H1 (cell line): ENCODE measurements around the gene SKP1.

Experiments
- ASH2L ChIP-seq: fragments of 200-600, 300-600 bp; sonication (generic); IDR thresholded peaks from one replicate; pipeline ENCODE4 v1.7.1; 2017; ENCODE audit warnings: low read length
- EP300 ChIP-seq, 2 experiments: IDR thresholded peaks; 1 replicate in 1 of 2; 2 replicates in 1 of 2; pipeline ENCODE4 v1.6.1; 2011 to 2012; ENCODE audit warnings: low read depth in 2 of 2, low read length in 2 of 2, mild to moderate bottlenecking in 2 of 2, borderline replicate concordance in 1 of 2, inconsistent platforms in 1 of 2, moderate library complexity in 1 of 2
- EZH2 ChIP-seq: fragments of 200-600 bp; sonication (generic); IDR thresholded peaks from 2 replicates; pipeline ENCODE4 v1.7.1; 2012; ENCODE audit warnings: low read depth, mild to moderate bottlenecking, moderate library complexity, low read length, inconsistent platforms; ENCODE audit not compliant: severe bottlenecking
- JUN ChIP-seq: IDR thresholded peaks from 2 replicates; pipeline ENCODE4 v1.6.1; 2011; ENCODE audit warnings: low read depth, mild to moderate bottlenecking, improper control_type of control experiment, low read length
- POLR2AphosphoS5 ChIP-seq: IDR thresholded peaks from 2 replicates; pipeline ENCODE4 v1.6.1; 2011; ENCODE audit warnings: low read depth, low read length
- TBP ChIP-seq: IDR thresholded peaks from 2 replicates; pipeline ENCODE4 v1.6.1; 2011; ENCODE audit warnings: low read depth, low read length, improper control_type of control experiment
- TF ChIP-seq, protein P1 (sequence below): IDR thresholded peaks from 2 replicates; pipeline ENCODE4 v1.6.1; 2012; ENCODE audit warnings: inconsistent platforms
- TF ChIP-seq, protein P2 (sequence below): IDR thresholded peaks from 2 replicates; pipeline ENCODE4 v1.6.1; 2011; ENCODE audit warnings: low read depth, mild to moderate bottlenecking, low read length; ENCODE audit not compliant: insufficient read depth
- TF ChIP-seq, protein P3 (sequence below): IDR thresholded peaks from 2 replicates; pipeline ENCODE4 v1.6.1; 2011; ENCODE audit warnings: low read length, improper control_type of control experiment
- TF ChIP-seq, protein P4 (sequence below), 3 experiments: IDR thresholded peaks; 1 replicate in 2 of 3; 2 replicates in 1 of 3; pipeline versions ENCODE4 v1.5.1 to v1.6.1; 2011; ENCODE audit warnings: low read length in 3 of 3, mild to moderate bottlenecking in 3 of 3, inconsistent platforms in 2 of 3, low read depth in 1 of 3, moderate library complexity in 1 of 3; ENCODE audit not compliant: insufficient read depth in 1 of 3; ENCODE audit errors: control extremely low read depth in 1 of 3

DNA sequence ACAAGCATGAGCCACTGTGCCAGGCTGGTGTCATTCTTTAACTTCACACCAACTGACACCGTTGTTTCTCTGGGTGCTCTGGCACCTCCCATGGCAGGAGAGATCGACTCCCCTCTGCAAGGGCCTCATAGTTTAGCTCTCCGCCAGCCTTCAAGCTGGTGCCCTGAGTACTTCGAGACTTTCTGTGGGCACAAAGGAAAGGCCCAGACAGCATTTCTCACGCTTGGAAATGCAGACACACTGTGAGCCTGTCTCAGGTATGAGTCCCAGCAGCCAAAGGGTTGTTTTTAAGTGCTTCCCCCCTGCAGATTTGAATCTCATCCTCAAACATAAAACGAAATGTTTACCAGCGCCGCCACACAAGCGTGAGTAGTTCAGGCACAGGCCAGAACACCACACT, 73.4 kb downstream of the SKP1 start:
- TF ChIP-seq ASH2L (no peak), EZH2 (no peak), EP300 (IDR thresholded peaks at IDR 0.05; ENCODE audit: borderline replicate concordance in 1 of 2, low read depth in 2 of 2, low read length in 2 of 2) (no peak), JUN (no peak), POLR2AphosphoS5 (no peak), TBP (no peak)
- TF ChIP-seq, protein P1, sequence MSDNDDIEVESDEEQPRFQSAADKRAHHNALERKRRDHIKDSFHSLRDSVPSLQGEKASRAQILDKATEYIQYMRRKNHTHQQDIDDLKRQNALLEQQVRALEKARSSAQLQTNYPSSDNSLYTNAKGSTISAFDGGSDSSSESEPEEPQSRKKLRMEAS: no peak
- TF ChIP-seq, protein P2, sequence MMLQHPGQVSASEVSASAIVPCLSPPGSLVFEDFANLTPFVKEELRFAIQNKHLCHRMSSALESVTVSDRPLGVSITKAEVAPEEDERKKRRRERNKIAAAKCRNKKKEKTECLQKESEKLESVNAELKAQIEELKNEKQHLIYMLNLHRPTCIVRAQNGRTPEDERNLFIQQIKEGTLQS: no peak
- TF ChIP-seq, protein P3, sequence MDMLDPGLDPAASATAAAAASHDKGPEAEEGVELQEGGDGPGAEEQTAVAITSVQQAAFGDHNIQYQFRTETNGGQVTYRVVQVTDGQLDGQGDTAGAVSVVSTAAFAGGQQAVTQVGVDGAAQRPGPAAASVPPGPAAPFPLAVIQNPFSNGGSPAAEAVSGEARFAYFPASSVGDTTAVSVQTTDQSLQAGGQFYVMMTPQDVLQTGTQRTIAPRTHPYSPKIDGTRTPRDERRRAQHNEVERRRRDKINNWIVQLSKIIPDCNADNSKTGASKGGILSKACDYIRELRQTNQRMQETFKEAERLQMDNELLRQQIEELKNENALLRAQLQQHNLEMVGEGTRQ: no peak
- TF ChIP-seq, protein P4, sequence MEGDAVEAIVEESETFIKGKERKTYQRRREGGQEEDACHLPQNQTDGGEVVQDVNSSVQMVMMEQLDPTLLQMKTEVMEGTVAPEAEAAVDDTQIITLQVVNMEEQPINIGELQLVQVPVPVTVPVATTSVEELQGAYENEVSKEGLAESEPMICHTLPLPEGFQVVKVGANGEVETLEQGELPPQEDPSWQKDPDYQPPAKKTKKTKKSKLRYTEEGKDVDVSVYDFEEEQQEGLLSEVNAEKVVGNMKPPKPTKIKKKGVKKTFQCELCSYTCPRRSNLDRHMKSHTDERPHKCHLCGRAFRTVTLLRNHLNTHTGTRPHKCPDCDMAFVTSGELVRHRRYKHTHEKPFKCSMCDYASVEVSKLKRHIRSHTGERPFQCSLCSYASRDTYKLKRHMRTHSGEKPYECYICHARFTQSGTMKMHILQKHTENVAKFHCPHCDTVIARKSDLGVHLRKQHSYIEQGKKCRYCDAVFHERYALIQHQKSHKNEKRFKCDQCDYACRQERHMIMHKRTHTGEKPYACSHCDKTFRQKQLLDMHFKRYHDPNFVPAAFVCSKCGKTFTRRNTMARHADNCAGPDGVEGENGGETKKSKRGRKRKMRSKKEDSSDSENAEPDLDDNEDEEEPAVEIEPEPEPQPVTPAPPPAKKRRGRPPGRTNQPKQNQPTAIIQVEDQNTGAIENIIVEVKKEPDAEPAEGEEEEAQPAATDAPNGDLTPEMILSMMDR (IDR thresholded peaks at IDR 0.05; ENCODE audit: control extremely low read depth in 1 of 3, insufficient read depth in 1 of 3, low read depth in 1 of 3, low read length in 3 of 3): no peak
